Measurements from ENCODE around the gene ZBTB18.

ZBTB18 gene

GRCh38 chr1:244092293-244092963, 41.3 kb downstream of the ZBTB18 start:
- Histone ChIP-seq H3K27ac (ENCODE audit: low read depth, low read length, poor library complexity, severe bottlenecking) (no peak overlapping the region), H3K36me3 (ENCODE audit: insufficient read depth, low read length) (no peaks in the 10 kb centered on the region), H3K4me2 (ENCODE audit: low read length) (no peak overlapping the region), H3K4me1 (ENCODE audit: insufficient read depth, low read length, severe bottlenecking) (no peaks in the 10 kb centered on the region), H3K9ac (ENCODE audit: low read length) (no peak overlapping the region), H3K27me3 (ENCODE audit: insufficient read depth, low read length) (no peaks in the 10 kb centered on the region), H3K9me2 (ENCODE audit: low read depth, low read length) (no peaks in the 10 kb centered on the region), H3K9me3 (ENCODE audit: low read length) (no peaks in the 10 kb centered on the region), H3F3A (ENCODE audit: insufficient read depth, low read length) (no peaks in the 10 kb centered on the region), H2AFZ (ENCODE audit: low read length) (no peak overlapping the region), H4K20me1 (ENCODE audit: insufficient read depth, low read length) (no peaks in the 10 kb centered on the region), H3K4me3 (ENCODE audit: low read depth, low read length, poor library complexity, severe bottlenecking) (no peak overlapping the region), H3K79me2 (ENCODE audit: insufficient read depth, low read length) (no peaks in the 10 kb centered on the region)
- TF ChIP-seq CTCF (IDR thresholded peaks at IDR 0.05; ENCODE audit: low read length) (no peak), EZH2 (IDR thresholded peaks at IDR 0.05; ENCODE audit: borderline replicate concordance, low read length) (no peak)

GRCh38 chr1:244092964-244093638, 42.0 kb downstream of the ZBTB18 start:
- Histone ChIP-seq H3K4me2 (ENCODE audit: low read length) (no peak overlapping the region), H3K27ac (ENCODE audit: low read depth, low read length, poor library complexity, severe bottlenecking) (no peak overlapping the region)
- TF ChIP-seq EZH2 (IDR thresholded peaks at IDR 0.05; ENCODE audit: borderline replicate concordance, low read length) (no peak), CTCF (IDR thresholded peaks at IDR 0.05; ENCODE audit: low read length) (no peak)

GRCh38 chr1:244094880-244095528, 43.9 kb downstream of the ZBTB18 start:
- Histone ChIP-seq H3F3A (ENCODE audit: insufficient read depth, low read length) (no peaks in the 10 kb centered on the region), H3K9me3 (ENCODE audit: low read length) (no peaks in the 10 kb centered on the region), H2AFZ (ENCODE audit: low read length) (no peak overlapping the region), H3K36me3 (ENCODE audit: insufficient read depth, low read length) (no peaks in the 10 kb centered on the region), H3K4me3 (ENCODE audit: low read depth, low read length, poor library complexity, severe bottlenecking) (no peak overlapping the region), H3K4me1 (ENCODE audit: insufficient read depth, low read length, severe bottlenecking) (no peaks in the 10 kb centered on the region), H3K27me3 (ENCODE audit: insufficient read depth, low read length) (0 out of 2 replicates have a peak, but pooled peaks cover 5% of the 10 kb centered on the region), H3K9me2 (ENCODE audit: low read depth, low read length) (no peaks in the 10 kb centered on the region), H4K20me1 (ENCODE audit: insufficient read depth, low read length) (no peaks in the 10 kb centered on the region), H3K79me2 (ENCODE audit: insufficient read depth, low read length) (no peaks in the 10 kb centered on the region), H3K27ac (ENCODE audit: low read depth, low read length, poor library complexity, severe bottlenecking) (no peak overlapping the region), H3K9ac (ENCODE audit: low read length) (no peak overlapping the region), H3K4me2 (ENCODE audit: low read length) (no peak overlapping the region)
- no peak for TF ChIP-seq EZH2 (IDR thresholded peaks at IDR 0.05; ENCODE audit: borderline replicate concordance, low read length)

More at GRCh38 chr1:244092964-244093638, 42.0 kb downstream of the ZBTB18 start:
- H3K9me3 ChIP-seq (ENCODE audit: low read length): no peaks in the 10 kb centered on the region
- no peaks in the 10 kb centered on the region for H3K9me2 ChIP-seq (ENCODE audit: low read depth, low read length)
- no peaks in the 10 kb centered on the region for H4K20me1 ChIP-seq (ENCODE audit: insufficient read depth, low read length)
- no peak overlapping the region for H3K9ac ChIP-seq (ENCODE audit: low read length)
- no peaks in the 10 kb centered on the region for H3K36me3 ChIP-seq (ENCODE audit: insufficient read depth, low read length)
- no peaks in the 10 kb centered on the region for H3F3A ChIP-seq (ENCODE audit: insufficient read depth, low read length)
- H2AFZ ChIP-seq (ENCODE audit: low read length): no peak overlapping the region
- H3K79me2 ChIP-seq (ENCODE audit: insufficient read depth, low read length): no peaks in the 10 kb centered on the region
- H3K4me1 ChIP-seq (ENCODE audit: insufficient read depth, low read length, severe bottlenecking): no peaks in the 10 kb centered on the region
- no peak overlapping the region for H3K4me3 ChIP-seq (ENCODE audit: low read depth, low read length, poor library complexity, severe bottlenecking)
- no peaks in the 10 kb centered on the region for H3K27me3 ChIP-seq (ENCODE audit: insufficient read depth, low read length)

Measured in OCI-LY1 (cell line).